GM23338 (cell line): ENCODE measurements around the gene CENPV. TPM values are rescaled to one million over a fixed set of nuclear protein-coding genes. Genes with fewer than 3 reads are reported as not detected.

Experiments
- ATAC-seq: fragments of 200-7000 bp; cut with Tn5 transposase; 3 replicates; pipeline ENCODE4 v1.9.1; 2020
- DNase-seq: peaks from one replicate; pipeline ENCODE4 v3.0.0-alpha.2; 2015; ENCODE audit warnings: low spot score
- H2AFZ ChIP-seq: fragments of 200-600 bp; sonication (generic); 2 replicates; pipeline ENCODE4 v1.8.0; 2016; ENCODE audit warnings: antibody characterized with exemption, mild to moderate bottlenecking, moderate library complexity
- H3F3A ChIP-seq: fragments of 200-600 bp; sonication (generic); replicated peaks from 2 replicates; pipeline ENCODE4 v1.8.0; 2017; ENCODE audit warnings: antibody characterized with exemption, mixed run types, low read depth
- H3K27ac ChIP-seq: fragments of 200-600 bp; sonication (generic); 2 replicates; pipeline ENCODE4 v1.6.1; 2016; ENCODE audit warnings: low read depth
- H3K27me3 ChIP-seq: fragments of 200-600 bp; sonication (generic); 2 replicates; pipeline ENCODE4 v1.8.0; 2016; ENCODE audit warnings: mild to moderate bottlenecking, mixed run types, moderate library complexity; ENCODE audit not compliant: insufficient read depth
- H3K36me3 ChIP-seq: fragments of 200-600 bp; sonication (generic); 2 replicates; pipeline ENCODE4 v1.8.0; 2016; ENCODE audit warnings: mild to moderate bottlenecking; ENCODE audit not compliant: insufficient read depth
- H3K4me1 ChIP-seq: fragments of 200-600 bp; sonication (generic); 2 replicates; pipeline ENCODE4 v1.8.0; 2016; ENCODE audit warnings: mild to moderate bottlenecking, moderate library complexity; ENCODE audit not compliant: insufficient read depth
- H3K4me2 ChIP-seq: fragments of 200-600 bp; sonication (generic); 2 replicates; pipeline ENCODE4 v1.7.1; 2017; ENCODE audit warnings: mixed run types
- H3K4me3 ChIP-seq: fragments of 200-600 bp; sonication (generic); 2 replicates; pipeline ENCODE4 v1.6.1; 2016; ENCODE audit warnings: mixed run types
- H3K79me2 ChIP-seq: fragments of 200-600 bp; sonication (generic); replicated peaks from 2 replicates; pipeline ENCODE4 v1.8.0; 2017; ENCODE audit warnings: mild to moderate bottlenecking; ENCODE audit not compliant: insufficient read depth
- H3K9me2 ChIP-seq: fragments of 200-600 bp; sonication (generic); 2 replicates; pipeline ENCODE4 v1.8.0; 2017; ENCODE audit not compliant: insufficient read depth
- H4K20me1 ChIP-seq: fragments of 200-600 bp; sonication (generic); replicated peaks from 2 replicates; pipeline ENCODE4 v1.8.0; 2017; ENCODE audit warnings: mild to moderate bottlenecking; ENCODE audit not compliant: insufficient read depth
- H3K27ac Mint-ChIP-seq: 2 replicates; pipeline ENCODE4 v1.8.0; 2020; ENCODE audit warnings: inconsistent platforms, mild to moderate bottlenecking, moderate library complexity, mixed read lengths
- H3K27me3 Mint-ChIP-seq: 3 replicates; pipeline ENCODE4 v1.8.0; 2022; ENCODE audit warnings: low read depth, mild to moderate bottlenecking, moderate library complexity, mixed read lengths, inconsistent platforms; ENCODE audit not compliant: insufficient read depth, poor library complexity
- H3K36me3 Mint-ChIP-seq: 3 replicates; pipeline ENCODE4 v1.8.0; 2021; ENCODE audit warnings: low read depth, mild to moderate bottlenecking, inconsistent platforms, moderate library complexity, mixed read lengths
- H3K4me1 Mint-ChIP-seq: 3 replicates; pipeline ENCODE4 v1.8.0; 2020; ENCODE audit warnings: mild to moderate bottlenecking, inconsistent platforms, mixed read lengths
- H3K4me3 Mint-ChIP-seq: 3 replicates; pipeline ENCODE4 v1.8.0; 2021; ENCODE audit warnings: moderate library complexity, mild to moderate bottlenecking, inconsistent platforms, mixed read lengths
- H3K9me3 Mint-ChIP-seq: 3 replicates; pipeline ENCODE4 v1.8.0; 2020; ENCODE audit warnings: moderate library complexity, mild to moderate bottlenecking, inconsistent platforms, mixed read lengths
- CREB1 ChIP-seq: fragments of 250-450 bp; sonication (Bioruptor Pico); IDR thresholded peaks from 2 replicates; pipeline ENCODE4 v1.5.0; 2020; ENCODE audit warnings: low read depth, mild to moderate bottlenecking, moderate library complexity
- EZH2 ChIP-seq: fragments of 200-600 bp; sonication (generic); IDR thresholded peaks from one replicate; pipeline ENCODE4 v1.8.0; 2017; ENCODE audit warnings: antibody characterized with exemption, mild to moderate bottlenecking, low read depth; ENCODE audit not compliant: unreplicated experiment
- EZH2phosphoT487 ChIP-seq: fragments of 200-600 bp; sonication (generic); IDR thresholded peaks from one replicate; pipeline ENCODE4 v1.8.1; 2018; ENCODE audit warnings: antibody characterized with exemption; ENCODE audit not compliant: unreplicated experiment
- JUNB ChIP-seq: IDR thresholded peaks from one replicate; pipeline ENCODE4 v1.6.1; 2016; ENCODE audit warnings: antibody characterized with exemption; ENCODE audit not compliant: unreplicated experiment
- NANOG ChIP-seq: IDR thresholded peaks from 2 replicates; pipeline ENCODE4 v1.6.1; 2016; ENCODE audit warnings: antibody characterized with exemption, borderline replicate concordance
- POLR2AphosphoS5 ChIP-seq: IDR thresholded peaks from 2 replicates; pipeline ENCODE4 v1.6.1; 2016; ENCODE audit warnings: antibody characterized with exemption, low read depth
- STAT1 ChIP-seq: IDR thresholded peaks from one replicate; pipeline ENCODE4 v1.6.1; 2016; ENCODE audit warnings: antibody characterized with exemption; ENCODE audit not compliant: unreplicated experiment
- ZNF114 ChIP-seq: fragments of 250-450 bp; sonication (Bioruptor Pico); IDR thresholded peaks from 2 replicates; pipeline ENCODE4 v1.5.0; 2020; ENCODE audit warnings: mild to moderate bottlenecking, moderate library complexity
- ZNF331 ChIP-seq: fragments of 250-450 bp; sonication (Bioruptor Pico); IDR thresholded peaks from 2 replicates; pipeline ENCODE4 v1.5.0; 2020; ENCODE audit warnings: low read depth, mild to moderate bottlenecking, moderate library complexity
- polyA plus RNA-seq: library from polyadenylated mRNA; unstranded; fragments of >200 nt; fragmentation: Nextera tagmentation; extraction: Ambion mirVana; gene quantifications from 2 replicates; pipeline ENCODE4 v1.2.1, GENCODE V29; 2016
- total RNA-seq: library from RNA; depleted of rRNA; stranded (reverse); fragments of >200 nt; shearing (Covaris generic); gene quantifications from 2 replicates; pipeline ENCODE4 v1.2.3, GENCODE V29; 2014
- TF ChIP-seq, protein P1 (sequence below), 2 experiments: fragments of 200-600 bp in 1 of 2; sonication (generic) in 1 of 2; conservative IDR thresholded peaks; 2 replicates each; pipeline versions ENCODE4 v1.5.1 to v1.6.1; 2016 to 2017; ENCODE audit warnings: antibody characterized with exemption in 2 of 2, low read depth in 2 of 2, mild to moderate bottlenecking in 2 of 2, moderate library complexity in 1 of 2
- TF ChIP-seq, protein P2 (sequence below): IDR thresholded peaks from one replicate; pipeline ENCODE4 v1.6.1; 2018; ENCODE audit warnings: antibody characterized with exemption; ENCODE audit not compliant: unreplicated experiment
- TF ChIP-seq, protein P3 (sequence below): fragments of 250-450 bp; sonication (Bioruptor Pico); IDR thresholded peaks from 2 replicates; pipeline ENCODE4 v1.5.0; 2020; ENCODE audit warnings: mild to moderate bottlenecking, moderate library complexity
- TF ChIP-seq, protein P4 (sequence below): IDR thresholded peaks from 2 replicates; pipeline ENCODE4 v1.6.1; 2016; ENCODE audit warnings: antibody characterized with exemption

The CENPV gene
- total and polyA plus RNA-seq, 2 experiments from 2014 or later, result 139 to 300 TPM

DNA sequence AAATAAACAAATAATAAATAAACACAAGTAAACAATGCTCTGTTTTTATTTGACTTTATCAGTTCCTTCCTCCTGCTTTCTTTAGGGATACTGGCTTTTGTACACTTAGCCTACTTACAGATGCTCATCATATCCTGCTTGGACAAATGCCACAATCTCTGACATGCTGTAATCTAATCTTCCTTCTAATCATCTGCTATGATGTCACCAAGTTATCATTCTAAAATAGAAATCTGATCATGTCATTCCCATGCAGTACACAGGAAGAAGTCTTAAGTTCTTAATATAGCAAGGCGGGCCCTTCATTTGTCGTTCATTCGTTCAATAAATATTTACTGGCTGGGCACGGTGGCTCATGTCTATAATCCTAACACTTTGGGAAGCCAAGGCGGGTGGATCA, 18.5 kb upstream of the CENPV start:
- no peaks in the 10 kb centered on the region for H3K36me3 Mint-ChIP-seq
- peaks cover 7% of the 10 kb centered on the region for H3K27me3 Mint-ChIP-seq
- no peak overlapping the region for H3K4me3 ChIP-seq
- H3K4me1 Mint-ChIP-seq, result no peaks in the 10 kb centered on the region
- no peak overlapping the region for H2AFZ ChIP-seq
- no peaks in the 10 kb centered on the region for H3K9me2 ChIP-seq
- no peaks in the 10 kb centered on the region; the same call in 1 of the 2 replicates for H3F3A ChIP-seq
- DNase-seq (no peak), ATAC-seq (no peak)
- no peaks in the 10 kb centered on the region for H3K79me2 ChIP-seq
- no peak overlapping the region for H3K4me3 Mint-ChIP-seq
- H3K4me2 ChIP-seq, result no peak overlapping the region
- no peaks in the 10 kb centered on the region for H4K20me1 ChIP-seq
- no peaks in the 10 kb centered on the region for H3K9me3 Mint-ChIP-seq
- no peak overlapping the region for H3K27ac ChIP-seq
- no peak for TF ChIP-seq ZNF331 (CRISPR knock-in tag)
- no peak for TF ChIP-seq JUNB
- TF ChIP-seq, protein P1, sequence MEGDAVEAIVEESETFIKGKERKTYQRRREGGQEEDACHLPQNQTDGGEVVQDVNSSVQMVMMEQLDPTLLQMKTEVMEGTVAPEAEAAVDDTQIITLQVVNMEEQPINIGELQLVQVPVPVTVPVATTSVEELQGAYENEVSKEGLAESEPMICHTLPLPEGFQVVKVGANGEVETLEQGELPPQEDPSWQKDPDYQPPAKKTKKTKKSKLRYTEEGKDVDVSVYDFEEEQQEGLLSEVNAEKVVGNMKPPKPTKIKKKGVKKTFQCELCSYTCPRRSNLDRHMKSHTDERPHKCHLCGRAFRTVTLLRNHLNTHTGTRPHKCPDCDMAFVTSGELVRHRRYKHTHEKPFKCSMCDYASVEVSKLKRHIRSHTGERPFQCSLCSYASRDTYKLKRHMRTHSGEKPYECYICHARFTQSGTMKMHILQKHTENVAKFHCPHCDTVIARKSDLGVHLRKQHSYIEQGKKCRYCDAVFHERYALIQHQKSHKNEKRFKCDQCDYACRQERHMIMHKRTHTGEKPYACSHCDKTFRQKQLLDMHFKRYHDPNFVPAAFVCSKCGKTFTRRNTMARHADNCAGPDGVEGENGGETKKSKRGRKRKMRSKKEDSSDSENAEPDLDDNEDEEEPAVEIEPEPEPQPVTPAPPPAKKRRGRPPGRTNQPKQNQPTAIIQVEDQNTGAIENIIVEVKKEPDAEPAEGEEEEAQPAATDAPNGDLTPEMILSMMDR (conservative IDR thresholded peaks at IDR 0.05; ENCODE audit: low read depth in 2 of 2), result no peak
- TF ChIP-seq, protein P2, sequence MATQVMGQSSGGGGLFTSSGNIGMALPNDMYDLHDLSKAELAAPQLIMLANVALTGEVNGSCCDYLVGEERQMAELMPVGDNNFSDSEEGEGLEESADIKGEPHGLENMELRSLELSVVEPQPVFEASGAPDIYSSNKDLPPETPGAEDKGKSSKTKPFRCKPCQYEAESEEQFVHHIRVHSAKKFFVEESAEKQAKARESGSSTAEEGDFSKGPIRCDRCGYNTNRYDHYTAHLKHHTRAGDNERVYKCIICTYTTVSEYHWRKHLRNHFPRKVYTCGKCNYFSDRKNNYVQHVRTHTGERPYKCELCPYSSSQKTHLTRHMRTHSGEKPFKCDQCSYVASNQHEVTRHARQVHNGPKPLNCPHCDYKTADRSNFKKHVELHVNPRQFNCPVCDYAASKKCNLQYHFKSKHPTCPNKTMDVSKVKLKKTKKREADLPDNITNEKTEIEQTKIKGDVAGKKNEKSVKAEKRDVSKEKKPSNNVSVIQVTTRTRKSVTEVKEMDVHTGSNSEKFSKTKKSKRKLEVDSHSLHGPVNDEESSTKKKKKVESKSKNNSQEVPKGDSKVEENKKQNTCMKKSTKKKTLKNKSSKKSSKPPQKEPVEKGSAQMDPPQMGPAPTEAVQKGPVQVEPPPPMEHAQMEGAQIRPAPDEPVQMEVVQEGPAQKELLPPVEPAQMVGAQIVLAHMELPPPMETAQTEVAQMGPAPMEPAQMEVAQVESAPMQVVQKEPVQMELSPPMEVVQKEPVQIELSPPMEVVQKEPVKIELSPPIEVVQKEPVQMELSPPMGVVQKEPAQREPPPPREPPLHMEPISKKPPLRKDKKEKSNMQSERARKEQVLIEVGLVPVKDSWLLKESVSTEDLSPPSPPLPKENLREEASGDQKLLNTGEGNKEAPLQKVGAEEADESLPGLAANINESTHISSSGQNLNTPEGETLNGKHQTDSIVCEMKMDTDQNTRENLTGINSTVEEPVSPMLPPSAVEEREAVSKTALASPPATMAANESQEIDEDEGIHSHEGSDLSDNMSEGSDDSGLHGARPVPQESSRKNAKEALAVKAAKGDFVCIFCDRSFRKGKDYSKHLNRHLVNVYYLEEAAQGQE, result no peak
- TF ChIP-seq, protein P3, sequence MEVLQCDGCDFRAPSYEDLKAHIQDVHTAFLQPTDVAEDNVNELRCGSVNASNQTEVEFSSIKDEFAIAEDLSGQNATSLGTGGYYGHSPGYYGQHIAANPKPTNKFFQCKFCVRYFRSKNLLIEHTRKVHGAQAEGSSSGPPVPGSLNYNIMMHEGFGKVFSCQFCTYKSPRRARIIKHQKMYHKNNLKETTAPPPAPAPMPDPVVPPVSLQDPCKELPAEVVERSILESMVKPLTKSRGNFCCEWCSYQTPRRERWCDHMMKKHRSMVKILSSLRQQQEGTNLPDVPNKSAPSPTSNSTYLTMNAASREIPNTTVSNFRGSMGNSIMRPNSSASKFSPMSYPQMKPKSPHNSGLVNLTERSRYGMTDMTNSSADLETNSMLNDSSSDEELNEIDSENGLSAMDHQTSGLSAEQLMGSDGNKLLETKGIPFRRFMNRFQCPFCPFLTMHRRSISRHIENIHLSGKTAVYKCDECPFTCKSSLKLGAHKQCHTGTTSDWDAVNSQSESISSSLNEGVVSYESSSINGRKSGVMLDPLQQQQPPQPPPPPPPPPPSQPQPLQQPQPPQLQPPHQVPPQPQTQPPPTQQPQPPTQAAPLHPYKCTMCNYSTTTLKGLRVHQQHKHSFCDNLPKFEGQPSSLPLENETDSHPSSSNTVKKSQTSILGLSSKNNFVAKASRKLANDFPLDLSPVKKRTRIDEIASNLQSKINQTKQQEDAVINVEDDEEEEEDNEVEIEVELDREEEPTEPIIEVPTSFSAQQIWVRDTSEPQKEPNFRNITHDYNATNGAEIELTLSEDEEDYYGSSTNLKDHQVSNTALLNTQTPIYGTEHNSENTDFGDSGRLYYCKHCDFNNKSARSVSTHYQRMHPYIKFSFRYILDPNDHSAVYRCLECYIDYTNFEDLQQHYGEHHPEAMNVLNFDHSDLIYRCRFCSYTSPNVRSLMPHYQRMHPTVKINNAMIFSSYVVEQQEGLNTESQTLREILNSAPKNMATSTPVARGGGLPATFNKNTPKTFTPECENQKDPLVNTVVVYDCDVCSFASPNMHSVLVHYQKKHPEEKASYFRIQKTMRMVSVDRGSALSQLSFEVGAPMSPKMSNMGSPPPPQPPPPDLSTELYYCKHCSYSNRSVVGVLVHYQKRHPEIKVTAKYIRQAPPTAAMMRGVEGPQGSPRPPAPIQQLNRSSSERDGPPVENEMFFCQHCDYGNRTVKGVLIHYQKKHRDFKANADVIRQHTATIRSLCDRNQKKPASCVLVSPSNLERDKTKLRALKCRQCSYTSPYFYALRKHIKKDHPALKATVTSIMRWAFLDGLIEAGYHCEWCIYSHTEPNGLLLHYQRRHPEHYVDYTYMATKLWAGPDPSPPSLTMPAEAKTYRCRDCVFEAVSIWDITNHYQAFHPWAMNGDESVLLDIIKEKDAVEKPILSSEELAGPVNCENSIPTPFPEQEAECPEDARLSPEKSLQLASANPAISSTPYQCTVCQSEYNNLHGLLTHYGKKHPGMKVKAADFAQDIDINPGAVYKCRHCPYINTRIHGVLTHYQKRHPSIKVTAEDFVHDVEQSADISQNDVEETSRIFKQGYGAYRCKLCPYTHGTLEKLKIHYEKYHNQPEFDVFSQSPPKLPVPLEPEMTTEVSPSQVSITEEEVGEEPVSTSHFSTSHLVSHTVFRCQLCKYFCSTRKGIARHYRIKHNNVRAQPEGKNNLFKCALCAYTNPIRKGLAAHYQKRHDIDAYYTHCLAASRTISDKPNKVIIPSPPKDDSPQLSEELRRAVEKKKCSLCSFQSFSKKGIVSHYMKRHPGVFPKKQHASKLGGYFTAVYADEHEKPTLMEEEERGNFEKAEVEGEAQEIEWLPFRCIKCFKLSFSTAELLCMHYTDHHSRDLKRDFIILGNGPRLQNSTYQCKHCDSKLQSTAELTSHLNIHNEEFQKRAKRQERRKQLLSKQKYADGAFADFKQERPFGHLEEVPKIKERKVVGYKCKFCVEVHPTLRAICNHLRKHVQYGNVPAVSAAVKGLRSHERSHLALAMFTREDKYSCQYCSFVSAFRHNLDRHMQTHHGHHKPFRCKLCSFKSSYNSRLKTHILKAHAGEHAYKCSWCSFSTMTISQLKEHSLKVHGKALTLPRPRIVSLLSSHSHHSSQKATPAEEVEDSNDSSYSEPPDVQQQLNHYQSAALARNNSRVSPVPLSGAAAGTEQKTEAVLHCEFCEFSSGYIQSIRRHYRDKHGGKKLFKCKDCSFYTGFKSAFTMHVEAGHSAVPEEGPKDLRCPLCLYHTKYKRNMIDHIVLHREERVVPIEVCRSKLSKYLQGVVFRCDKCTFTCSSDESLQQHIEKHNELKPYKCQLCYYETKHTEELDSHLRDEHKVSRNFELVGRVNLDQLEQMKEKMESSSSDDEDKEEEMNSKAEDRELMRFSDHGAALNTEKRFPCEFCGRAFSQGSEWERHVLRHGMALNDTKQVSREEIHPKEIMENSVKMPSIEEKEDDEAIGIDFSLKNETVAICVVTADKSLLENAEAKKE (CRISPR knock-in tag), result no peak
- no peak for TF ChIP-seq EZH2
- TF ChIP-seq CREB1 (CRISPR knock-in tag), result no peak
- TF ChIP-seq, protein P4, sequence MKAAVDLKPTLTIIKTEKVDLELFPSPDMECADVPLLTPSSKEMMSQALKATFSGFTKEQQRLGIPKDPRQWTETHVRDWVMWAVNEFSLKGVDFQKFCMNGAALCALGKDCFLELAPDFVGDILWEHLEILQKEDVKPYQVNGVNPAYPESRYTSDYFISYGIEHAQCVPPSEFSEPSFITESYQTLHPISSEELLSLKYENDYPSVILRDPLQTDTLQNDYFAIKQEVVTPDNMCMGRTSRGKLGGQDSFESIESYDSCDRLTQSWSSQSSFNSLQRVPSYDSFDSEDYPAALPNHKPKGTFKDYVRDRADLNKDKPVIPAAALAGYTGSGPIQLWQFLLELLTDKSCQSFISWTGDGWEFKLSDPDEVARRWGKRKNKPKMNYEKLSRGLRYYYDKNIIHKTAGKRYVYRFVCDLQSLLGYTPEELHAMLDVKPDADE, result no peak
- TF ChIP-seq ZNF114 (CRISPR knock-in tag), result no peak
- no peak for TF ChIP-seq EZH2phosphoT487
- TF ChIP-seq STAT1, result no peak
- TF ChIP-seq POLR2AphosphoS5, result no peak
- no peak for TF ChIP-seq NANOG
- H3K27me3 ChIP-seq, result no peaks in the 10 kb centered on the region
- no peak overlapping the region for H3K27ac Mint-ChIP-seq
- no peaks in the 10 kb centered on the region for H3K4me1 ChIP-seq
- no peaks in the 10 kb centered on the region for H3K36me3 ChIP-seq
